DND-41 (cell line): ENCODE data around the gene SERPINB2.

ENCODE experiments used
- ATAC-seq: fragments of 200-7000 bp; cut with Tn5 transposase; 3 replicates; pipeline ENCODE4 v1.9.1; 2021; ENCODE audit warnings: low read depth; ENCODE audit not compliant: insufficient read depth
- DNase-seq: peaks from one replicate; pipeline ENCODE4 v3.0.0-alpha.2; 2020
- H2AFZ ChIP-seq: 2 replicates; pipeline ENCODE4 v1.6.0; 2012; ENCODE audit warnings: low read depth, low read length
- H3K27ac ChIP-seq: 2 replicates; pipeline ENCODE4 v1.5.1; 2012; ENCODE audit warnings: low read length, inconsistent platforms
- H3K27me3 ChIP-seq: fragments of 200-600 bp; sonication (generic); 2 replicates; pipeline ENCODE4 v1.6.0; 2012; ENCODE audit warnings: low read length, mild to moderate bottlenecking, inconsistent platforms; ENCODE audit not compliant: insufficient read depth, poor library complexity
- H3K36me3 ChIP-seq: 2 replicates; pipeline ENCODE4 v1.5.1; 2012; ENCODE audit warnings: low read length, inconsistent platforms; ENCODE audit not compliant: insufficient read depth
- H3K4me1 ChIP-seq: 2 replicates; pipeline ENCODE4 v1.5.1; 2012; ENCODE audit warnings: mild to moderate bottlenecking, low read length; ENCODE audit not compliant: insufficient read depth
- H3K4me2 ChIP-seq: 2 replicates; pipeline ENCODE4 v1.6.0; 2012; ENCODE audit warnings: mild to moderate bottlenecking, moderate library complexity, low read length, inconsistent platforms; ENCODE audit not compliant: insufficient read depth
- H3K4me3 ChIP-seq, 2 experiments: fragments of 200-600 bp in 1 of 2; shearing (Covaris generic) in 1 of 2; 2 replicates each; pipeline ENCODE4 v1.5.1; 2012 to 2016; ENCODE audit warnings: inconsistent platforms in 2 of 2, low read length in 2 of 2, mild to moderate bottlenecking in 2 of 2, low read depth in 1 of 2, moderate library complexity in 1 of 2
- H3K79me2 ChIP-seq: 2 replicates; pipeline ENCODE4 v1.6.0; 2012; ENCODE audit warnings: low read length, inconsistent platforms; ENCODE audit not compliant: insufficient read depth
- H3K9ac ChIP-seq: 2 replicates; pipeline ENCODE4 v1.6.0; 2012; ENCODE audit warnings: low read depth, mild to moderate bottlenecking, inconsistent platforms, low read length, moderate library complexity
- H3K9me3 ChIP-seq: 2 replicates; pipeline ENCODE4 v1.5.1; 2012; ENCODE audit warnings: low read length, moderate library complexity, mild to moderate bottlenecking, inconsistent platforms; ENCODE audit not compliant: insufficient read depth, severe bottlenecking
- H4K20me1 ChIP-seq: 2 replicates; pipeline ENCODE4 v1.6.0; 2012; ENCODE audit warnings: low read length; ENCODE audit not compliant: insufficient read depth
- CTCF ChIP-seq: IDR thresholded peaks from 2 replicates; pipeline ENCODE4 v1.5.1; 2012; ENCODE audit warnings: borderline replicate concordance, low read length, moderate library complexity, mild to moderate bottlenecking; ENCODE audit not compliant: poor library complexity, severe bottlenecking; ENCODE audit errors: extremely low read depth
- EZH2 ChIP-seq: IDR thresholded peaks from 3 replicates; pipeline ENCODE4 v1.6.1; 2012; ENCODE audit warnings: borderline replicate concordance, low read depth, mild to moderate bottlenecking, moderate library complexity, low read length, inconsistent platforms; ENCODE audit not compliant: severe bottlenecking

The SERPINB2 gene

GRCh38 chr18:63881851-63882250 lies 5.7 kb upstream of the SERPINB2 start:
- no peaks in the 10 kb centered on the region for H3K27me3 ChIP-seq
- no peak overlapping the region for H3K27ac ChIP-seq

GRCh38 chr18:63882333-63883141 lies 5.0 kb upstream of the SERPINB2 start:
- Histone ChIP-seq H3K4me2 (no peak overlapping the region), H3K4me1 (peaks cover 12% of the 10 kb centered on the region; the same call in 1 of the 2 replicates), H4K20me1 (no peaks in the 10 kb centered on the region), H3K4me3 (no peak overlapping the region), H3K27ac (no peak overlapping the region), H3K9ac (no peak overlapping the region), H3K36me3 (no peaks in the 10 kb centered on the region), H3K9me3 (no peaks in the 10 kb centered on the region), H2AFZ (no peak overlapping the region), H3K79me2 (no peaks in the 10 kb centered on the region), H3K27me3 (no peaks in the 10 kb centered on the region)
- no peak for DNase-seq
- no peak for ATAC-seq
- TF ChIP-seq CTCF (no peak), EZH2 (no peak)

More at GRCh38 chr18:63881851-63882250, 5.7 kb upstream of the SERPINB2 start:
- H3K9me3 ChIP-seq: no peaks in the 10 kb centered on the region
- no peaks in the 10 kb centered on the region for H4K20me1 ChIP-seq
- ATAC-seq (no peak), DNase-seq (no peak)
- H3K4me1 ChIP-seq: peaks cover 17% of the 10 kb centered on the region; the same call in 1 of the 2 replicates
- H3K9ac ChIP-seq: no peak overlapping the region
- no peak overlapping the region for H3K4me2 ChIP-seq
- no peaks in the 10 kb centered on the region for H3K79me2 ChIP-seq
- no peak overlapping the region for H3K4me3 ChIP-seq
- TF ChIP-seq EZH2: no peak
- no peak for TF ChIP-seq CTCF
- no peaks in the 10 kb centered on the region for H3K36me3 ChIP-seq
- H2AFZ ChIP-seq: no peak overlapping the region

- ATAC-seq: no peak
- peaks cover 4% of the 10 kb centered on the region; the same call in 1 of the 2 replicates for H3K4me1 ChIP-seq
- TF ChIP-seq CTCF (no peak), EZH2 (no peak)
- no peak overlapping the region for H3K4me2 ChIP-seq
- H3K36me3 ChIP-seq: no peaks in the 10 kb centered on the region
- no peak overlapping the region for H3K27ac ChIP-seq
- H3K79me2 ChIP-seq: no peaks in the 10 kb centered on the region
- no peak overlapping the region for H2AFZ ChIP-seq
- DNase-seq: no peak
- no peaks in the 10 kb centered on the region for H3K9me3 ChIP-seq
- H3K9ac ChIP-seq: no peak overlapping the region
- H3K4me3 ChIP-seq: no peak overlapping the region
- H3K27me3 ChIP-seq: no peaks in the 10 kb centered on the region
- no peaks in the 10 kb centered on the region for H4K20me1 ChIP-seq
These were observed 3.9 kb upstream of the SERPINB2 start for GRCh38 chr18:63883617-63884016.
